Effector CD8-positive, alpha-beta T cell (primary cell): ENCODE results near the gene NTRK2.

ENCODE experiments used
- DNase-seq: peaks from one replicate; lab custom pipeline; 2025; lab: John Stamatoyannopoulos, UW

Gene NTRK2

DNA sequence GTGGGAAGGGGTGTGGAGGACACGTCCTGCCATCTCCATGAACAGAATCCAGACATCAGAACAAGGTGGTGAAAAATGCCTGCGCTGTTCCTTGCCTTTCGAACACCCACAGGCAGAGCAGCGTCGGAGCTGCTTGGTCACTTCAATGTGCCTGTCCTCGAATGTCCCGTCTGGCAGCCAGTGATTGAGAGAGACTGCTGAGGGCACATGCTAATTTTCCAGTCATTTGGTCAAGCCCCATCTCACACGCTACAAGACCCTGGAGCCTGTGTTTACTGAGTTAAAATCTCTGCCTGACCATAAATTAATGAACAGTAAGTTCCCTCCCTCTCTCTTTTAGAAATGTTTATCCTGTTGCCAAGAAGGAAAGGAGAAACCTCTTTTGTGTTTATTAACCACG is 149.3 kb downstream of the NTRK2 start:
- DNase-seq, result no peak

DNA sequence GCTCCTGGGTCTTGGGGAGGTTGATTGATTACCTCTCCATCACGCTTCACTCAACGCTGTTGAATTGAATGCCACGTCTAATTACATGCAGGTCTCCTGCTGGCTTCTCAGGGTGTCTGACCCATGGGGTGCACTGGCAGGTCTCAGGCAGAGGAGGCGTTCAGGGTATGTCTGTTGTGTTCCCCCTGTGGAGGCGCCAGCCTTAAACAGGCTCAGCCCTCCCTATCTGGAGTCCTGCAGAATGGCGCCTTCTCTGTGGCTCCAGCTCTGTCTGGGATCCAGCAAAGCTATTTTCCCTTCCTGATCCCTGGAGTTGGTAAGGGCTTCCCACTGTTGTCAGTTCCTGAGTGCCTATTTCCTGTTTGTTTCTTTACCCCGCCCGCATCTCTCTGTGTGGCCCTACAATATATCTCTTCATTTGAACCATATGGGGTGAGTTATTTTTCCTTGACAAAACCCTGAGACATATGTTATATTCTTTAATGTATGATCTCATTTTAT is 150.0 kb downstream of the NTRK2 start:
- no peak for DNase-seq

DNA sequence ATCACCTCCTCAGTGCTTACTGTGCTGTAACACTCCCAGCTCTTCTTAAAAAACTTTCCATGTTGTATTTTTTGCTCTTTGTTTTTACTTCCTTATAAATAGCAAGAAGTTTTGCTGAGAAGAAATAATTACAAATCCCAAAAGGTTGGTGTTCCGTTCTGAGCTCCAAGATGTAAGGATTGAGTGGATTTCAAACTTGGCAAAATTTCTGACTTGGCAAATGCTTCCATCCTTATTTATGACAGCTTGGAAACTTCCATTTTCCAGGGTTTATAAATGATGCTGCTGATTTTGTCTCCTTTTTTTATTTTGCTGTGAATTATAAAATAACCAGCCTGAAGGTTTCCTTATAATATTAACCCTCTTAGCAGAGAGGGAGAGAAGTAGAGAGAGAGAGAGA is 151.9 kb downstream of the NTRK2 start:
- no peak for DNase-seq

DNA sequence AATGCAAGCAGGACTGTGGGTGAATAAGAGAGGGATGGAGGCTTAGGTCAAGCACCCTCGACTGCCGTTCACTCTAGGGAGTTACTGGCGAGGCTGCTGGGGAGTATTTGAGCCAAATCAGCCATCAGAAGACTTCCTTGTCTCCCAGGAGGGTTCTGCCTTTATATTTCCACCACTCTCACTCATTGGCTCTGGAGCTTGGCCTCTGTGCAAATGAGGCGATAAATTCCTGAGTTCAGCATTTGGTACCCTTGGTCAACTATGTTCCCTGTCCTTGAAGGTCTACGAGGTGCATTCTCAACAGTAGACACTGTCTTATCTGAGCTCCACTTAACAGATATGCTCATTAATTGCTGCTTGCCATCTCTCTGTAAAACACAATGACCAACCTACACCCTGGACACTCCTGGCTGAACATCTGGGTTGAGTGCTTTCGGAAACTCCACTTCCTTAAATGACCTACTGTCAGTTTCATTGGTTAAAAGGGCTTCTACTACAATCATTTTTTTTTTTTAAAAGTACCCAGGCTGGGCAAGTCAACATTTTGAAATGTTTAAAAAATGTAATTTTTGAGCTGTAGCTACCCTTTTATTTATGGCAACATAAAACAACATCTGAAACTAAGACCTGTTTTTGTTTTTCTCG is 153.2 kb downstream of the NTRK2 start:
- no peak for DNase-seq

DNA sequence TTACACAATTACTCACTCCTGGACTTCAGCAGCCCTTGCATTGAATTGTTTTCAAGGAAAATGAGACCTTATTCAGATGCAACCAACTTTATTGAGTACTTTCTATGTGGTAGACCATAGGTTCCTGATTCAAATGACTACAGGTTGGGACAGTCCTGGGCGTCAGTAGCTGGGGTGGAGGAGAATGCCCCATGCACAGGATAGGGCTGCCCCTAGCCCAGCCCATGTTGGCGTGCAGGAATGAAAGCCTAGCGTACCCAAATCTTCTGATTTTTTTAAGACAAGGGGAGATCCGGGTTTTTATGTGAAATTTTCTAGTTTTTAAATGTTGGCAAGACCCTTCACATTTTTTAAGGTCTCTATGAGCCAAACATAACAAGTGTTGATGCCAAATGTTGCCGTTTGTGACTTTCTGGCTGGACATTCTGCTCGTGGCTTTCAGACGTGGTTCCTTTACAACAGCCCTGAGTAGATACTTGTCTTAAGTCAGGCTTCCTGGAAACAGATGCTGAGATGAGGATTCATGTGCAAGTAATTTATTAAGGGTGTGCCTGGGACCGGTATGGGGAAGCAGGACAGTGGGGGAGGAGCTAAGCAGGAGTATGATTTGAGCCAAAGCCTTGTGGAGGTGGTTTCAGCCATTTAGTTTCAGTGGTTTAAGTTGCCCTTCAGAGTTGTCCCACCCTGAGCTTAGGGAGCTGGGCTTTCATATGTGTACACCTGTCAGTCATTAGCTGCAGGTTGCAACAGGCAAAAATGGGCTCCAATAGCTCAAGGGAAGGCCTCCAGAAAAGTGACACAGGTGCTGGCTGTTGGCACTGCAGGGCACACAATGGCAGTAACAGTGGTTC is 154.1 kb downstream of the NTRK2 start:
- no peak for DNase-seq

DNA sequence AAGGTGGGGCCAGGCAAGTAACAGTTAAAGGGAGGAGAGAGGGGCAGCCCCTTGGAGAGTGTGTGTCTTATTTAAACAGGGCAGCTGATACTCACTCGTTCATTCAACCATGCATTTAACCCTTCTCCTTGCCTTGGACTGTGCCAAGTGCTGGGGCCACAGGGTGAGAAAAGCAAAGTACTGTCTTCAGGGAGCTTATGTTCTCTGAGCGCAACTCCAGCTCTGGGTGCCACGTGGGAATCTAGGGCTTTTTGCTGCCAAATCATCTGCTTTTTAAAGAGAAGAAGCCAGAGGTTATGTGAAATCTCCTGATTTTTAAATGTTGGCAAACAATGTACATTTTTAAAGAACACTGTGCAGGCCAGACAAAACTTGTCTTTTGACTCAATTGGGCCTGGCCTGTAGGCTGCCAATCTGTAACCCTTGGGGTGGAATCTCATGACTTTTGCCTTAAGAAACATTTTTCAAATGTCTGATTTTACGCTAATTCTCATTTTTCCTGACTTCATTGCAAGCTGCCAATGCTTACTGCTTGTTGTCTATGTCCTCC is 157.8 kb downstream of the NTRK2 start:
- DNase-seq, result no peak

DNA sequence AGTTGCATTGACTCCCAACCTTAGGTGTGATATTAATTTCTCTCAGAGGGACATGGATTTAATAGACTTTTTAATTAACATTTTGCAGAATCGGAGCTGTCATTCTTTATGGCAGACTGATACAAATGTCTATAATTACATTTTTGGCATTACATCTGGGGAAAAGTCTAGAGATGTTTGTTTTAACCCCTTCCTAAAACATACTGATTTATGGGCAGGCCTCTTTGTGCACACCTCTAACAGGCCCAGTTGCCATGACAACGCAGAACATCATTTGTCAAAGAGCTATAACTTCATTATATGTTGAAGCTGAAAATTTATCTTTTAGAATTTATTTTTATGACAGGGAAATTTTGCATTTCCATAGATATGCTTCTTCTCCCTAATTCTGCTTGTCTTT is 158.5 kb downstream of the NTRK2 start:
- DNase-seq, result no peak

DNA sequence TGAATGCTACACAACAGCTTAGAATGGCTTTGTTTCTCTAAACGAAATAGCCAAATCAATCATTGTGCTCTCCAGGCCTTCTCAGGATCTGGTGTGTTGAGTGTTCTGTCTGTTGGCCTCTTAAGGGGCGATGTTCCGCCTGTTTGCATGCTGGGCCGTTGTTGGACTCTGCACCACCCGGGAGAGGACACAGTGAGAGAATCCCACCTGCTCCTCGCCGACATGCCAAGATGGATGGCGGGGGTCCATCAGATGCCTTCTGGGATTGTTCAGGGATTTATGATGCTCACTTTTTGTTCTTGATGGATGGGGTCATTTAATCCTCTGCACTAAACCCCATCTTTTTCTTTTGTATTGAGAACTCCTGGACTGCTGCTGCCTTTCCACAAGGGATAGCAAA is 159.9 kb downstream of the NTRK2 start:
- DNase-seq, result no peak

DNA sequence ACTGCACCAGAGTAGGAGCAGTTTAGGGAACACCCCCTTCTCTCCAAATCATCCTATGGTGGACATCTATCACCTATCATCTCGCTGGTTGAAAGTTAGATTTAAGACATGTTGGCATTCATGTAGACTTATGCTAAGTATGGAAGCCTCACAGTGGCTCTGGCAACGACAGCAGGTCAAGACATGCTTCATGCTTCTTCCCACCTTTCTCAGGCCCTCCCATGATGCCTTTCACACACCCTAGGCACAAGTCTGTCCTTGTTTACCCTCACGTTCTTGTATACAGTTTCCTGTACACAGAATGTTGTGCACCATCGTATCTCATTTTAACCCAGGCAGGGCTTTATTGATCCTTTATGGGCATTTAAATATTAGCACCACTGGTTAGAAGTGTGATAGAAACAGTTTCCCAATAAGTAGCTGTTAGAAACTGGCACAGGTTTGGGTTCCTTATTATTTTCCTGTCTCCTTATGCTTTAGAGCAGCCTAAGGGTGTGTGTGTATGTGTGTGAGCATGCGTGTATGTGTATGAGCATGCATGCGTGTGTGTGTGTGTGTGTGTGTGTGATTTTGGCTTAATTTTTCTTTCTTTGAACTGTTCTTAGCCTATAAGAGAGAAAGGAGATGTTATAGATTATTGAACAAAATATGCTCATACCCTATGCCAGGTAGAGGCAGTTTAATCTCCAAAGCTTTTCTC is 160.6 kb downstream of the NTRK2 start:
- DNase-seq, result no peak

DNA sequence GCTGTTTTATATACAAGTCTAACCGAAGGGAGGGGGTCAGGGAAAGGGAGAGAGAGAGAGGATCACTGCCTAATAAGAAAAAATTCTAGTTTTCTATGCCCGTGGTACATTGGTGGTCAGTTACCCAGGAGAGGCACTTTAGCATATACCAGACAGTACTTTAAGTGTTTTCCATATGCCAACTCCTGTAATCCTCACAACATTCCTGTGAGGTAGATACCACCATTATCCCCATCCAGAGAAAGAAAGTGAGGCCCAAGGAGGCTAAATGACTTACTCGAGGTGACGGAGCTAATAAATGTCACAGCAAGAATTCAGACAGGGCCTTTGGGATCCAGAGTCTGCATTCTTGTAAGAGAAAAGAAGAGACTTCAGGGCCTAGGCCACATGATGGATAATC is 161.8 kb downstream of the NTRK2 start:
- DNase-seq, result no peak

DNA sequence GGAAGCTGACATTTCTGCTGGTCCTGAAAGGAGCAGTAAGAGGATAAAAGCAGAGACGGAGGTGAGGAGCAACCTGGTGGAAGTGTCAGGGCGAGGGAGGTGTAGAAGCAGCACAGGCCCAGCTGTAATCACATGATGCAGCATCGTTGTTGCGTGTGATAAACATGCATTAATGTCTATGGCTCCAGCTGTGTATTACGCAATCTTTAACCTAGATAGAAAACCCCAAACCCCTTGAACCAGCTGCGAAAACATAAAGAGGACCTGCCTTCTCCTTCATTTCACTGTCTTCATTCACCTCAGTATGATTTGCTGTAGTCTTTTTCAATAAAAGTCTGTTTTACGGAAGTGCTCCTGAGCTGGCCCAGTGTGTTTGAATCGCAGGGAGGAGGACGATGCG is 162.9 kb downstream of the NTRK2 start:
- no peak for DNase-seq

DNA sequence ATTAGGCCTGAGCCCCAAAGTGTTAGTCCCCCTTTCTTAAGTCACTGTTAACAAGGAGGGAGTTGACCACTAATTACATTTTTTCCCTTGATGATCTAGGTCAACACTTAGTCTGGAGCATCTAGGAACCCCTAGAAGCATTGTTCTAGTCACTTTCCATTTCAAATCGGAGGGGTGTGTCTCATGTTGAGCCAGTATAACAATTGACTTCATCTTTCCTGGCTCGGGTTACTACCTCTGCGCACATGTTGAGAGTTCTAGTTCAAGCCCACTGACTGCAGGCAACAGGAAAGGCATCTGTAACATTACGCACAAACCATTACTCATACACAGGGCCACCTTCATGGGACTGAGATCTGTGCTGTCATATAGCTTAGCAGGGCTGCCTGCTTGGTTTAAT is 164.9 kb downstream of the NTRK2 start:
- DNase-seq, result no peak

DNA sequence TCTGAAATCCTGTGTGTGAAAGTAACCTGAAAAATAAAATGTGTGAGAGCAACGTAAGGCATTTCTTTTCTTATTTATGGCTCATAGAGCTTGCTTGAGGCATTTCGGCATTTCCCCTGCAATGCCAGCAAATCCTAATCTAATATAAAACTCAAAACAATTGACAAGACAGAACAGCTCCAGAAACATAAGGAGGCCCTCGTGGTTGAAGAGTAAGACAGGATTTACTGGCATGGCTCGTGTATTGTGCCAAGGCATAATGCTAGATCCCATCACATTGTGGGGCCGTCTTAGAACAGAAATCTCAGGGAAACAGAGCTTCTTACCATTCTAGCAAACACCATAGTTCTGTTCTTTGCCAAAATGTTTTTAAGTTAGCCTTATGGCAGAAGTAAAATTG is 166.2 kb downstream of the NTRK2 start:
- no peak for DNase-seq

DNA sequence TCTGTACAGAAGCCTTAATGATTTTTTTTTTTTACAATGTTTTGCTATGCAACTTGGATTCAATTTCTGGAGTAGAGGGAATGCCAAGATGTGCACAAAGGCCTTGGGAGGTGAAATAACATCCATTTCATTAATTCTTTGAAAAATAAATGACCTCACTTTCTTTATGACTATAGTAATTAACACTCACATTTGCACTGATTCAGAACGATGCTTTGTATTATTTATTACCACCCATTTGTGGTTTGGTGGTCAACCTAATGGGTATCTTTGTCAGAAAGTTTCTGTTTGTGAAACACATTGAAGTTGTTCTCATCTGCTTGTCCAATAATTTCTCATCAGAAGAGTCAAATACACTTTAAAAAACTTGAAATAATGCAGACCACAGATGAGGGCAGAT is 169.3 kb downstream of the NTRK2 start:
- no peak for DNase-seq

DNA sequence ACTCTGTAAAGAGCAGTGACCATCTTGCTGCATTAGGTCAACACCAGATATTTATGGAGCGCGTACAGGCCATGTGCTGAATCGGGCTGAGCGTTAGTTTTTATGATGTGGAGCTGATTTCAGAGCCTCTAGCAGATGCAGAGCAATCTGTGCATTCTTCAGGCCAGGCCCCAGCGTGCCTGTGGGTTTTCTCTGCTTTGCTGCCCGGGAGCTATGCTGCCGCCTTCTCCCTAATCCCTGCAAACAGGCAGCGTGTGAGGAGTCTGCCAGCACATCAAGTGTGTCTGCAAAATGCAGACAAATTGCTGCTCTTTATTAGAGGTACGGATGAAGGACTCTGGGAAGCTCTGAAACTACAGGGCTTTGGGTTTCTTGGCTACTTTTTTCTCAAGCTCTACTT is 170.0 kb downstream of the NTRK2 start:
- DNase-seq, result no peak

DNA sequence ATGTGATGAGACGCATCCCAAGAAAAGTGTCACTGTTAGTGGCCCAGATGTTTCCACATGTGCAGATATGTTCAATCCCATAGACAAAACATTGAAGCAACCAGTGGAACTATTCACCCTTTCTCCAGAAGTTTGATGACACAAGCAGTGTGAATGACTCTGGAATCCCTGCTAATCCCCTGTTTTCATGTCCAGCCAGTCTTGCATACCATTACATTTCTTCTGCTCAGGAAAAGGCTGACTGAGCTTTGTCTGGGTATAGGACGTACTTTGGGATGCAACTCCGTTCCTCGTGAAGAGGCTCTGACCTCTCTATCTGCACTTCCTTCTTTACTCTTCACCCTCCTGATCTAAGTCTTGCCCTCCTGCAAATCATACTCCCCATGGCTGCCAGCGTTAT is 172.4 kb downstream of the NTRK2 start:
- no peak for DNase-seq

DNA sequence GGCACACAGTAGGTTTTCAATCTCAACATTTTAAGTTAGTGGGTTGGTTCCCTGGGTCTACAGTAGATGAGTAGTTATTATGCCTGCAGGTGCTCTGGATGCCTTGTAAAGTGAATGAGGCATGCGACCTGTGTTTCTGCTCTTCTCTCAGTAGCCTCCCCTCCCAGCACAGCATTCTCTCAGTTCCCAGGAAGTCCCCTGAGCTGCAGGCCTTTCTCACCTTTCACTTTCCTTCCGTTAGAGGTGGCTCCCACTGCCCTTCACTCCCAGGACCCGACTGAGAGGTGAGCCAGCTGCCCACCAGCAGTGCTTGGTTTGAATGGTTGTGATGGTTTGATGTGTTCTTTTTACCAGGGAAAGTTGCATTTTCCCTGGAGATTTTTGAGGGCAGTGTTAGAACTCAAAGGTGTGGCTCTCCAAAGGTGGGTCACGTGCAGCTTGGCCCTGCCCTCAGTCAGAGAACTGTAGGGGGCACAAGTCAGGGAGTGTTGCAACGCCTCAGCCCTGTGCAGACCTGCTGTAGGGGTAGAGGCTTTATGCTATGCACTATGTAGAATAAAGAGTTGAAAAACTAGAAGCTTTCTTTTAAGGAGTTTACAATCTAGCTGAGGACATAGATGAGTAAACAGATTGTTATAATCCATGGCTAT is 173.8 kb downstream of the NTRK2 start:
- no peak for DNase-seq

DNA sequence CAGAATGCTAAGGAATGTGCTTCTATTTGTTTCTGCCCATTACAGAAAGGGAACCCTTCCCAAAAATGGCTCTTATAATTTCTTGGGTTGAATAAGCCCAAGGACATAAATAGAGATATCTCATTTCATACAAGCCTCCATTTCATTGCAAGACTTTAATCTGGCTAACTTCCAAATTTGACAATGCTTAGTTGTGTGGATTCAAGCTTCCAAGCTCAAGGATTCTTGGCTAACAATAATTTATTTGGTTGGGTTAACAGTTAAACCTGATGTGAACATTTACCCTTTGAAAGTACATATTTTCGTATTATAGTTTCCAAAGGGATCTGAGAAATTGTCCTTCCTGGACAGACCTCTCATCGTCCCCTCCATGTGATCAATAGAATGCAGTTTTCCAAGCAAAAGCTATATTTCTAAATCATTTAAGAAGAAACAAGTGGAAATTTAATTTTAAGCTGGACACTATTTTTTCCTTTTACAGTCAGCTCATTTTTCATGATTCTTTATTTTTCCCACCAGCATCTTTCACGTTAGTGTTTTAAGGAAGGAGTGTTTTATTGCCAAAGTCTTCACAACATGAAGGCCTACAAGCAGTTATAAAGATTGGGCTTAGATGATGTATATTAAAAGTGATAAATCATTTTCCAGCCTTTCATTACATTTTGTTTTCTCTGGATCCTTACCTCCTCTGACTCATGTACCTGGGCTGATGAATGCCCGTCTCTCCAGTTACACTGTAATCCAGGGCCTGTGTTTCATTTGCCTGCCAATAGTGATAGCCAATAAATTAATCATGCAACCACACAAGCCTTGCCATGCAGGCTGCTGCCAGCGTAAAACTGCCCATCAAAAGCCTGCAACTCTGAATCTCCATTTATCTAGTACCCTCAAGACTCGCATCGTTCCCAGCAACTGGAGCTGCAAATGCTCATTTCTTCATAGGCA is 176.7 kb downstream of the NTRK2 start:
- no peak for DNase-seq

DNA sequence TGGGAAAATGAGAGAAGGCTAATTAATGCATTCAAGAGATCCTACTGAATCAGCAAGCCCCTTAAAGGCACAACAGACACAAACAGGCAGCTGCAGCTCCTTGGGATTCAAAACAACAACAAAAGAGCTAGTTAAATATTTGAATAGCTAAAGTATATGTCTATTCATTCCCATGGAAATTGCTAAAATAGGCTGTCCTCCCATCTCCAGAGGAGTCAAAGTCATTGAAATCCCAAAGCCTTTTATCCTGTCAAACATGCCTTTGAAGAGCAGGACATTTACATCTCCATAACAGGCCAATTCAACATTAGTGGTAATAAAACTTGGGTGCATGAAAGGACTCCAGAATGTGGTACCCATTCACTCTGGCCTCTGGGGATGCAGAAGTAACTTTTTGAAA is 177.4 kb downstream of the NTRK2 start:
- DNase-seq, result no peak

DNA sequence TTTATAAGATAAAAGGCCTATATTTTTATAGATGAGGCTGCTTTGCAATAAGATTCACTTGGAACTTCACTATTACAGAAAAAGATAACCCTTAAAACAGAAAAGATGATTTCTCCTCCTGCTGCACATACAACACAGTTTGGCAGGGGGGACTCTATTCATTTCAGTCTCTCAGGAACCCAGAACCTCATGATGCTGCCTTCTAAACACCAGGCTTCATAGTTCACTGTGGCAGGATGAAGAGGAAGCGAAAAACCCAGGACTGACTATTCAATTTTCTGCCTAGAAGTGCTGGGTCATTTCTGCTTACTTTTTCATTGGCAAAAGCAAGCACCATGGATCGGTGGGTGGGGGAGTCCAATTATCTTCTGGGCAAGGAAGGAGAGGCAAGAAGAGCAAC is 179.5 kb downstream of the NTRK2 start:
- no peak for DNase-seq

DNA sequence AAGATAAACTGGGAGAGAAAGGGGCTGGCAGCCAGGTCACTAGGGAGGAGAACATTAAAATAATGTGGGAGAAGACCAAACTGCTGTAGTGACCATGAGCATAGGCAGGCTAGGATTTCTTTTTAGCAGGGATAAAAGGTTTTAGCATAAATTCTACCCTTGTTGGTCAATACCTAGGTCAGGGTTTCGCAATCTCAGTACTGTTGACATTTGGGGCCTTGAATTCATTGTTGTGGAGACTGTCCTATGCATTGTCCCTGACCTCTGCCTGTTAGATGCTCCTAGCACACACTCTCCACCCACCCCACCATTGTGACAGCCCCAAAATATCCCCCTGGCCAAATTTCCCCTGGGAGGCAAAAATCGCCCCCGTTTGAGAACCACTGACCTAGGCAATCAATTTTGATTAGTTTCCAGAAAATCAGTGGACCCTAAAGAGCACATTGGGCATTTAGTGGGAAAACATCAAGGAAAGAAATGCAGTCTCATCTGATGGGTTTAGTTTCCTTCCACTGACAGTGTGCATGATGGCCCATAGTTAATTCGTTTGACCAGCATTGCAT is 181.4 kb downstream of the NTRK2 start:
- no peak for DNase-seq
